HG02610 (cell line): ENCODE measurements around the gene CACNB2.

Source experiments
- ATAC-seq: cut with Tn5 transposase; IDR thresholded peaks from one replicate; pipeline ENCODE4 v1.9.1; 2021; ENCODE audit warnings: mild to moderate bottlenecking, moderate library complexity; ENCODE audit not compliant: unreplicated experiment

CACNB2 gene

DNA sequence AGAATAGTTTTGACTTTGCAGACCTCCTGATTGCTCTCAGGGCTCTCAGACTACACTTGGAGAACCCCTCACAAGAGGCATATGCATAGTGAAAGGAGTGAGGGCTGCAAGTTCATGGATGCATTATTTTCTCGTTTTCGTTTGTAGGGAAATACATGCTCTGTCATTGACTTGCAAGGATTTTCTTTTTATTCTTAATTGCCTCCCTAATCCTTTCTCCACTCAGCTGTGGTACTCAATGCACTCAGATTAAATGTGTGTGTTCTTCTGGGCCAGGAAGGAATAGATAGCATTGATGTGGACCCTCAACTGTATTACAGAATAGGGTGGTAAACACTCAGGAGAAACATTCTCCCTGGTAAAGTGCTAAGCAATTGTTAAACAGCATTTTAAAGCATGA lies 188.7 kb downstream of the CACNB2 start:
- ATAC-seq: no peak

DNA sequence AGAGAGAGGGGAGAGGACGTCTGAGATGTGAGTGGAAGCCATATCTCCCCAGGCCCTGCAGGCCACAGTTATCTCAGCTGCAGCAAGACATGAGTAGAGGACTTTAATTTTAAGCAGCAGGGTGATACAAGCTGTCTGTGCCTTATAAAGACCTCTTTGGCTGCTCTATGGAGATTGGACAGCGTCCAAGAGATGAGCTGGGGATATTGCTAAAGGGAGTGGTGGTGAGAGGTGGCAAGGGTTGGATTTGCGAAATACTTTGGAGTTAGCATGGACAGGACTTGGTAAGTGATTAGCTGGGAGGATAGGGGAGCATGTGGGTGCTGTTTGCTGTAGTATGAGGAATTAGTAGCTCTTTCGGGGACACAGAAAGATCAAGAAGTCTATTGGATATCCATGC lies 191.8 kb downstream of the CACNB2 start:
- ATAC-seq: no peak

DNA sequence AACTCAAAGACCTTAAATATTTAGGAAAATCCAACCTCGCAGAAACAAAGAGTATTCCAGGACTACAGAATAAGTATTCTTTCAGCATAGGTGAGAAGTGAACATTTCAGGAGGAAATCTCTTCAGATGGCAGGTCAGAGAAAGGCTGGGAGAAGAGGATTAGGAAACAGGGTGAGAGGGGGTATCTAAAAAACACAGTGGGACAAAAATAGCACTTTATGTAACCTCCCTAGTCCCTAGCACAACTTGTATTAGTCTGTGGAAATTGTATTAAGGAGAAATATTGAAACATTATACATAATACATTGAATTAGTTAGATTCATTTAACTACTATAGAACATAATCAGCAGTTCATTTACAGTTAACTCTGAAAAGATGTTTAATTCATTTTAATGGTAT lies 192.3 kb downstream of the CACNB2 start:
- ATAC-seq: no peak

DNA sequence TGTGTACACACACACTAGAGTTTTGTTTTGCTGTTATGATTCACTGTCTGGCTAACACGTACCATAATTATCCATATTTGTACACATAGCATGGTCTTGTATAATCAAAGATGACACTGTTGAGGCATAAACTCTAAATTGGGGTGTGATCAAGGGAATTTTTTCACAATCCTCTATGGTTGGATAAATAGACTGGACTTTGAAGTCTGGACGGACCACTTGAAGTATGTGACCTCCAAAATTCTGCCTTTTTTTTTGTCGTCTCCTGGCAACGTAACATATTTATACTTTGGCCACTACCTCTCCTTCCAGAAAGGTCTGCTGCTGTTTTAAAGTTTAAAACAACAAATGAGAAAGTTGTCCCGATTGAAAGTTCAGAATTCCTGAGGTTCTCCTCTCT lies 193.4 kb downstream of the CACNB2 start:
- no peak for ATAC-seq

DNA sequence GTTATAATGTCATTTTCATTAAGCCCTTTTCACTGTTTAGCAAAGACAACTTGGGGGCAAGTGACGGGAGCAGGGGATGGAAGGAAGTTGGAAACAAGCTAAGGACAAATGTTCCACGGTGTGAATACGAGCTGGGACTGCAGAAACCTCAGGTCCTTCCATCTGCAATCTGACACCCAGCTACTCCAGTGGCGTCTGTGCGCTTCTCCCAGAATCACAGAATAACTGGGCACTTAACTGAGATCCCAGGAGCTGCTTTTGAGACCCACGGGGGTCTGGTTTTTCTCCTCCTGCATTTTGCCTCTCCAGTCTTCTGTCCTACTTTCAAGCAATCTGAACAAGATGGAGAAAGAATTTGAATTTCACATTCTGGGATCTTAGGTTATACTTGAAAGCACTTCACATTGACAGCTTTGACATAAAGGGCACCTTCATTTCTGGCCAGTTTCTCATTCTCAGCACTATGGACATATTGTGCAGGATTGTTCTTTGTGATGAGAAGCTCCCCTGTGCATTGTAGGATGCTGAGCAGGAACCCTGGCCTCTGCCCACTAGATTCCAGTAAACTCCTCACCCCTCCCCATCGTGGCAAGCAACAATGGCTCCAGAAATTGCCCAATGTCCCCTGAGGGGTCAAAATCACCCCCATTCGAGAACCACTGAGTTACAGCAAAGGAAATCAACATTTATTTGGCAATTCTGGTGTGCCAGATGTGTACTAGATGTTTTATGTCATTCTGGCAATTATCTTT lies 194.1 kb downstream of the CACNB2 start:
- ATAC-seq: no peak

DNA sequence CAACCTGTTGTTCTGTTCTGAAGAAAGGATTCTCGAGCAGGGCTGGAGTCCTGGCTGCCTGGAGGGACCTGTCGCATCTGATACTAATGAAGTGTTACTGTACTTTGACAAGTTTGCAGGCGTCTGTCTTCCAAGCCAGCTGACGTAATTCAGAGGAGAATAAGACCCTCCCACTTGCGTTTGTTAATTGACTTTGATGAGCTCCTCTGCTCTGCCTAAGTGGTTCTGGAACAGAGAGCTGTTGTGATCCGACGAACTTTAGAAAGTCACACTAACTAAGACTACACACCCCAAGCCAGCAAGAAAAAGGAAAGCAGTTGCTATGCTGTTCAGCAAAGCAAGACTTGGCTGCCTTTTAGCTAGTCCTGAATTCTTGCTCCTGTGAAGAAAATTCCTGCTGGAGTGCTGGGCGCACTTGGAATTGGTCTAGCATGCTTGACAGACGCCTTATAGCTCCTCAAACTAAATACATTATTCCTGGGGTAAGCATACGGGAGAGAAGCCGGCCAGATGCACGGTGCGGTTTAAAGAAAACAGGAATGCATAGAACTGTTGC lies 200.3 kb downstream of the CACNB2 start:
- ATAC-seq: no peak

DNA sequence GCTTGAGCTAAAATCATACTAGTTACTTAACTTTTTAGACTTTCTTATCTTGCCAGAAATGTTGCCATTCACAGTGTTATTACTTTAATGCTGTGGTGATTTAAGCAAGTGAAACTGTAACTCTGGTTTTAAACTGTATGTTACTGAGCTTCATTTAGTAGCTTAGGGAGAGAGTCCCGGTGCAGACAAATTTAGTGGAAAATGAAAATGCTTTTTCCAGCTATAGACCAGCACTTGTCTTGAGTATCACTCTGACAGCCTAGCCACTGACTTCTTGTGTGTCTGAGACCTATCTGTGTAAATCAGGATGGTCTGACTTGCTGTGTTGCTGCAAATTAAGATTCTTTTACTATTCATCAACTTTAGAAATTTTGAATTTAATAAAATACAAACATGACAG lies 200.8 kb downstream of the CACNB2 start:
- no peak for ATAC-seq

DNA sequence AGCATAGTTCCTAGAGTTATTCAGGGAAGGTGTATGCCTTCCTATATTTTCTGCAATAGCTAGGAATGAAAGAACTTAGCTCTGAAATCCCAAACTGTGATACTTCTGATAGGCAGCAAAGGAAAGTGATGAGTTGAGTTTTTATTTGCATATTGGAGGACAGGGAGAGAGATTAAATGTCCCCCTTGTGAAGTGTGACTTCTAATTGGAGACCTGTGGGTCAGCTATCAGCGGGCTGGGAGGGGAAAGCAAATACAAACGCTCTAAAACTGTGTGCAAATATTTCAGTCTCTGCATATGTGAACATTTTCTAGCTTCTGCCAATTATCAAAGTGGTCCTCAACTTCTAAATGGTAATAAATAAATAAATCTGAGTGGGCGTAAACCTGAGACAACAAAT lies 203.3 kb downstream of the CACNB2 start:
- no peak for ATAC-seq

DNA sequence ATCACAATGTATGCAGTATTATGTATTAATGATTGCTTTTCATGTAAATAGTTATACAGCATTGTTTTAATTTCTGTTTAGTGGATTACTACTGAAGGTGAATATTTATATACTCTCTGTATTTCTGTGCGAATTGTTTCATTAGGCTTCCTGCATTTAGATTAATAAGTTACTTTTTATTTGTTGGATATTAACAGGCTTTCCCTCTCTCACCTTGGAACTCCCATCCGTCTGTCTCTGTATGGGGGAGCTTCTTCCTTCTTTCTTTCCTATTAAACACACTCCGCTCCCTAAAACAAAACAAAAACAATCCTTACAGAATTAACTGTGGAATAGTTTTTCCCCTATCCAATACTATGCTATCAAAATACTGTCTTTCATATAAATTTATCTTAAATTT lies 205.1 kb downstream of the CACNB2 start:
- no peak for ATAC-seq

DNA sequence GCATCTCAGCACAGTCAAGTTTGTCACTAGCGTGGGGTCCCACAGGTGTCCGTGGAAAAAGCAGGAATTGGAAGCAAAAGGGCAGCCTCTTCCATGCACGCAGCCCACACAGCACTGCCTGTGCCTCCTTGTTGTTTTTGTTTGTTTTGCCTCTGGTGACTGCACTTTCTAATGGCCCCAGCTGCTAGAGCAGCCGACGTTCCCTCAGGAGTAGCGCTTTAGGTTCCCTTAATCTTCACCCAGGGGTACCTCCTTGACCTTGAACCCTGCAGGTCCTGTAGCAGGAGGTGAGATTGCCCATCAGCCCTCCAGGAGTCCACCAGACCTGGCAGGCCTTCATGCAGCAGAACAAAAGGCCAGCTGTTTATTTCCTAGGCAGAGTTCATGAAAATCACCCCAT lies 210.1 kb downstream of the CACNB2 start:
- no peak for ATAC-seq

DNA sequence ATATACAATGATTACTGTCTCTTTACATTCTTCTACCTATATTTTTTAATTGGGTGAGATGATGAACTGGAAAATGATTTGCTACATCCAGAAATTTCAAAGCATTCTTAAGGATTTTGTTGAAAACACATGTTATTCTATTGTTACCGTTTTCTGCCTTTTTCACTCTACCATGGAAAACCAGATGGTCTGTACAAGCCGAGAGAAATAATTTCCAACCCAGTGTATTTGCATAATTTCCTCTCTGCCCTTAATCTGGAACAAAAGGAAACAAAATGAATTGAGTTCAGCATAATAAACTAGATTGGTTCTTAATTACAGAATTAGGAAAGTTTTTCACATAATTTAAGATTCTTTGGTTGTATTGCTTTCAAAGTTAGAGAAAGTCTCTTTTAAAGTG lies 211.2 kb downstream of the CACNB2 start:
- ATAC-seq: no peak

DNA sequence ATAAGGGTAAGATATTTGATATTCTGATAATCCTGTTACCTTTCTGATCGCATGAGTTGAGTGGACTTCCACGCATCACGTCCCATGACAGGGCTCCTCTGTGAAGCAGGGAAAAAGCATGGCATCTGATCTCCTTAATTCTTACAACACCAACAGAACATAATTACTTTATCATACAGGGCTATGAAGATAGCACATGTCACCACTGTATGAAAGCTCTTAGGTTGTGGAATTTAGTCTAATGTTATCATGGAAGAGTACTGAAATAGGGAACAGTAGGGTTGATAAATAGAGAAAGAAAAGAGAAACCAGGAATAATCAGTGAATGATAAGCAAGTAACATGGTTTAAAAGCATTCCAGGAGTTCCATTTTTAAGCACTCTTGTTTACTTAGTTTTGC lies 212.0 kb downstream of the CACNB2 start:
- no peak for ATAC-seq

DNA sequence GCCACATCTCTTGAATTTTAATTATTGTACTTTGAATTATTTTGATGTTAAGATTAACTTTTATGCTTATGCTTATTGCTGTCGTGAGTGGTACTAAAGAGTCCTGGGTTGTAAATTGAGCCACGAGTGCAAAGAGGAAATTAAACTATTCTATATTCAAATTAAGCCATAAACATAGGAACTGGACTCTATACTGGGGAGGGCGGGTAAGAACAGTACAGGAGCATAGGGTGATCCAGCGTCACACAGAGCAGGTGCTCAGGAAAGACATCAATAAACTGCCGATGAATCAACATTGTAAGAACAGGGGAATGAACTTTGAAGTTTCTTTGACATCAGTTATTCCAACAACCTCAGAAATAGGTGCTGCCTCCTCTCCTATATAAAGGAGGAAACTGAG lies 219.6 kb downstream of the CACNB2 start:
- no peak for ATAC-seq

DNA sequence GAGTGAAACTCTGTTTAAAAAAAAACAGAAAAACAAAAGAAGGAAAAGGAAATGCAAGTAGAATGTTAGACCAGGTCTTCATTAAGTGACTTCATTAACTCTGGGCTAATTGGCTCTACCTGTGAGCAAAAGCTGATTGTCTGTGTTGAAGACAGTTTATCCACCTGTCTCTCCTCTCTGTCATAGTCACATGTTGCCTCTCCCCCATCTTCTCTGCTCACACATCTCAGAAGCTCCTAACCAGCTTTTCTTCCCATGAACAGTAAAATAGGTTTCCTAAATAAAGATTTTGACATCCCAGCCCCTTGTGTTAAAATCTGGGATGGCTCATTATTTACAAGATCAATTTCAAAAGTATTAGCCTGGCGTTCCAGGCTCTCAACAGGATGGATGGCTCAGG lies 222.7 kb downstream of the CACNB2 start:
- no peak for ATAC-seq

DNA sequence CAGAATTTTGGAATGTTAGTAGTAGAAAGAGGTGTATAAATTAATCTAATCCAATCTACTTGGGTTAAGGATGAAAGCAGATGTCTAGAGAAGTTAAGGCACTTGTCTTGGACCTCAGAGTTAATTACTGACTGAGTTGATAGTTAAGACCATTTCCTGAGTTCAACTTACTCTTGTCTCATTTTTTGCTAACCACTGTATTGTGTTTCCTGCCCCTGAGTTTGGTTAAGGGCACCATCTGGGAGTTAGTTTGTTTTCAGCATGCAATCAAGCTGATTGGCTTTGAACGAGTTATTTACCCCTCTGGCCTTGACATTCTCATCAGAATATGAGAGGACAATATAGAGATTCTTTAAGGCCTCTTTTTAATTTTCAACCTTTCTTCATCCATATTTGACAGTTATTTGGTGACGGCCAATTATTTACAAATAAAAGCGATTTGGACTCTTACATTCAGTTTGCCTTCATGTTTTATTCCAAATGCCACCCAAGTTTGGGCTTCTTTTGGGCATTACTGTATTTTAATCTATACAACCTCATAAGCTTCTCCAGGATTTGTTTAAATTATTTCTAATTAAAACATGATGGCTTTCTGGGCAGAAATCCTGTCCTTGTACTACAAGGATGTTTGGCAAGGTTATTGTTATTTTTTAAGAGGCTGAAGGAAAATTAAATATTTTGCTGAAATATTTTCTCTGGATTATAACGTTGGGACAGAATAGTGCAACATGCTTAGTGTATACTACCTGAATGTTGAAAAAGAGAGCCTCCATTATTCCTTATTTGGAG lies 225.0 kb downstream of the CACNB2 start:
- no peak for ATAC-seq

DNA sequence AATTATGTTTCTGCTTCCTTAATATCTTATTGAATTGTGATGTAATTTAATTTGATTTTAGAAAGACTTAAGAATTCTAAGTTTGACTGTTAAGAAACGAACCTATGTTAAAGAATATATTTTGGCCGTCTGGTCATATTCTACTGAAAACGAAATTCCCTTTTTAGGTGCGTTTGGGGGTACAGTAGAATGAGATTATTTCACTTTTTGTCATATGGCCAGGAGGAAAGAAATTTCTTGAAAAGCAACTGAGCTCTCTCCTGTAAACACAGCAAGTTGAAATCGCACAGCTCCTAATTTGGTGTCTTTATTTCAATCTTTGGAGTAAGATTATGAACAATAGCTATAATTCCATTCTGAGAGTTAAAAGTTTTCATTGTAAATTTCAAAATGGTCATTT lies 227.6 kb downstream of the CACNB2 start:
- no peak for ATAC-seq

DNA sequence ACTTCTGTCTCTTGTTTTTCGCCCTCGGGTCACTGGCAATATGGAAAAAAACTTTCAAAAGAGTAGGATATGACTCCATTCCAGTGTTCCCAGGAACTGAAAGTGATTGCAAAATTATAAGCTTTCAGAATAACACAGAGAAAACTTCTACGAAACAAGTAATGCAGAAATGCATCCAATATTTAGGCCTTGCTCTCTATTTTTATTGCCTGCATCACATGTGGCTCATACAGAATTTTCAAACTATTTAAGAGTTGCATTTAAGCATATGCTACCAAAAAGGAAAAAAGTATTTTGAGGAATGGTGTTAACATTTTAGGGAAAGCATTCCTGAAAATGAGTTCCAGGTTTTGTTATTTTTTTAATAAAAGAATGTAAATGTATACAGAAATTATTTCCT lies 228.0 kb downstream of the CACNB2 start:
- no peak for ATAC-seq

DNA sequence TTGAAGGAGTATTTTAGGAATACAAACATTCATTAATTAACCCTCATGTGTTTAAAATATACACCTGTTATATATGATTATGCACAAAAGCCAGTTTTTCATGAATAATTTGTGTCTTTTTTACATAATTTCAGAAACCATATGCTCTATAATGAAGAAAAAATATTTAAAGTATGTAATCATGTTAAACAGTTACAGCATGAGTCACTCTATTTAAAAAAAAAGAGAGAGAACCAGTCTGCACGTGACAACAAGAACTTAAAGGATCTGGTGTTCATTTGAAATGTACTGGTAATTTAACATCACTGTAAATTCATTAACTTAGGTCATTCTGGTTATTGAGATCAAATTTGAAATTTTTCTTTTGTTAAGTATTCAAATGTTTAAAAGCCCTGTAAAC lies 228.5 kb downstream of the CACNB2 start:
- ATAC-seq: no peak

DNA sequence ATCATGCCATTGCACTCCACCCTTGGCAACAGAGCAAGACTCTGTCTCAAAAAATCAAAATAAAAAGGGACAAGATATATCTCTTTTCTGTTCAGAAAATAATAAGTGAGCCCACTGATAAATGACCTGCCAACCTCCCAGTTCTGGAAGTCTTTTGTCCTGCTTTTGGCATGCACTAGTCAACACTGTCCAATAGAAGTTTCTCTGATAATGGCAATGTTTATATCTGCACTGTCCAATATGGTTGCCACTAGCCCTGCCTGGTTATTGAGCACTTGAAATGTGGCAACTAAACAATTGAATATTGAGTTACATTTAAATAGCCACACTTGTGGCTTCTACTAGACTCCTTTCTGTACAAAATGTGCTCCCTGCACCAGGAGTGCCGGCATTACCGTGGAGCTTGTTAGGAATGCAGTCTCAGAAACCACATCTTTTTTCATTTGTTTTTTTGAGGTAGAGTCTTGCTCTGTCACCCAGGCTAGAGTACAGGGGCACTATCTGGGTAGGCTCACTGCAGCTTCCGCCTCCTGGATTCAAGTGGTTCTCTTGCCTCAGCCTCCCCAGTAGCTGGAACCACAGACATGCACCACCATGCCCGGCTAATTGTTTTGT lies 229.7 kb downstream of the CACNB2 start:
- no peak for ATAC-seq

DNA sequence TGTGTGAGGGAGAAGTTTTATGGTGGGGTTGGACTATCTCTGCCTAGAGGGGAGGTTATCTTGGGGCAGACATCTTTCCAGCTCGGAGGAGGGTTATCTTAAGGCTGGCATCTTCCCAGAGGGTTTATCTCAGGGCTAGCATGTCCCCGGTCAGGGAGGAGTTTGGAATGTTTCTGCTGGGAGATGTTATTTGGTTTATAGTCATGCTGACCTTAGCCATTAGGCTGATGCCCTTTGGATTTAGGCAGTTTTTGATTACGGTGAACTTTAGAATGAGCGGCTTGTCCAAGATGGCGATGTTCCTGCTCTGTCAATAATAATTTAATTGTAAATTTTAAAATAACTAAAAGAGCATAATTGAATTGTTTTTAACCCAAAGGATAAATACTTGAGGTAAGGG lies 236.4 kb downstream of the CACNB2 start:
- ATAC-seq: no peak

DNA sequence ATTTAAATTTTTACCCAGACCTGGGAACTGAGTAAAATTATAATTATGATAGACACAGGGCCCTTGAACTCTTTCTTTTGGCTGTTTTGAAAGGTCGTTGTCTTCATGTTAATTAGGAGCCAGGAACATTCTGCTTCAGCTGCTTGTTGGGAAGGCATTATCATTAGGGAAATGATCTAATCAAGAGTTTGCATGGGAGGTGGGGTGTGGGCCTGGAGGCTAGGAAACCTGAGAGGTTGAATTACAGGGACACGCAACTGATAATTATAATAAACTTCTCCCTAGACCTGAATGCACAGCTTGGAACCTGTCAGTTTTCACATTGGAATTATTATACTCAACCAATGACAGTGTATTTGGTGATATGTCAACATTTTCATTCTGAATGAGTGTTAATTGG lies 237.7 kb downstream of the CACNB2 start:
- no peak for ATAC-seq

DNA sequence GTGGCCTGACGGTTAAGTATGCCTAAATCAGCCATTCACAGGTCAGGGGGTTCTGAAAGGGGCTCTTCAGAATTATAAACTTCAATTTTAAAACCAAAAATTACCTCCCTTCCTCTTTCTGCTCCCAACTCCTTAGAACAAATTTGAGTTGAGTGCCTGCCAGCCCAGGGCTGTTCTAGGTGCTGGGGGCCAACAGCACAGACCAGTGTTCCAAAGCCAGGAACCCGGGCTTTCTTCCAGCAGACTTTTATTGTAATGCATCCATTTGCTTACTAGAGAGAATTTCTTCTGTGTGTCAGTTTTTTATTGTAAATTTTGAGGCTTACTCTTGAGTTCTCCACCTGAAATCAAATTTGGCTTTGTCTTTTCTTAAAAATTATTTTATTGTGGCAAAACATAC lies 238.5 kb downstream of the CACNB2 start:
- no peak for ATAC-seq
